ENCODE measurements around the gene LATS2. TPM values are rescaled to one million over a fixed set of nuclear protein-coding genes. Genes with fewer than 3 reads are reported as not detected.
A peak's percentile ranks its signal among the peaks of the same experiment; 100 is the strongest.

The LATS2 gene
- total and polyA plus RNA-seq, 9 donors, result 7.3 to 25.7 (median 17.7) TPM

GRCh38 chr13:21020176-21020575, 41.2 kb downstream of the LATS2 start:
- no peaks in the 10 kb centered on the region for H3K9me3 ChIP-seq (replicated peaks; ENCODE audit: control insufficient read depth, low read depth, low read length)
- no peak overlapping the region for H3K27ac ChIP-seq (ENCODE audit: low read length)
- no peak overlapping the region for H3K4me3 ChIP-seq (ENCODE audit: low read length)
- WGBS (ENCODE audit: insufficient coverage), result 63% methylated on average over 2 of the region's 5 CpGs
- no peaks in the 10 kb centered on the region for H3K27me3 ChIP-seq (ENCODE audit: control insufficient read depth, insufficient read depth, low read length)
- no peak for DNase-seq
- H3K36me3 ChIP-seq (ENCODE audit: control insufficient read depth, insufficient read depth, low read length), result no peaks in the 10 kb centered on the region
- H3K4me1 ChIP-seq (ENCODE audit: control insufficient read depth, insufficient read depth, low read length), result peaks cover under 1% of the 10 kb centered on the region

DNA sequence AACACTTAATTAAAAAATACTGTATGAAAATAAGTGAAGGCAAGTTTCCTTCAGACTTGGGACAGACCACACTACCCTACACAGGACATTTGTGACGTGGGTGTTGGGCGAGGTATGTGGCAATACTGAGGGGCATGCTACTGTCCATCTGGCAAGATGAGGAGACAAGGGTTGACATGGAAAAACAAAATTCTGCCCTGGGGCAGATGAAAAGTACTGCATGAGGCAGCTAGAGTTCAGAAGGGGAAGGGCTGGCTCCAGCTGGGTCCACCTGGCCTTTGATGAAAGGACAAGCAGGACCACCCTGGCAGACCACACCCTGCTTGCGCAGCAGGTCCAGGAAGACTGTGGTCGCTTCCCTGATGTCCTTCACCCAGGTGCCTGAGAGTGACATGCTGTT, 43.2 kb downstream of the LATS2 start:
- 94% methylated on average over 3 of the region's 4 CpGs for WGBS (ENCODE audit: insufficient coverage)
- DNase-seq, result no peak
- H3K4me3 ChIP-seq (ENCODE audit: low read length), result no peak overlapping the region
- H3K36me3 ChIP-seq (ENCODE audit: control insufficient read depth, insufficient read depth, low read length), result no peaks in the 10 kb centered on the region
- H3K27ac ChIP-seq (ENCODE audit: low read length), result no peak overlapping the region
- no peaks in the 10 kb centered on the region for H3K9me3 ChIP-seq (replicated peaks; ENCODE audit: control insufficient read depth, low read depth, low read length)
- H3K4me1 ChIP-seq (ENCODE audit: control insufficient read depth, insufficient read depth, low read length), result peaks cover 13% of the 10 kb centered on the region
- H3K27me3 ChIP-seq (ENCODE audit: control insufficient read depth, insufficient read depth, low read length), result no peaks in the 10 kb centered on the region

DNA sequence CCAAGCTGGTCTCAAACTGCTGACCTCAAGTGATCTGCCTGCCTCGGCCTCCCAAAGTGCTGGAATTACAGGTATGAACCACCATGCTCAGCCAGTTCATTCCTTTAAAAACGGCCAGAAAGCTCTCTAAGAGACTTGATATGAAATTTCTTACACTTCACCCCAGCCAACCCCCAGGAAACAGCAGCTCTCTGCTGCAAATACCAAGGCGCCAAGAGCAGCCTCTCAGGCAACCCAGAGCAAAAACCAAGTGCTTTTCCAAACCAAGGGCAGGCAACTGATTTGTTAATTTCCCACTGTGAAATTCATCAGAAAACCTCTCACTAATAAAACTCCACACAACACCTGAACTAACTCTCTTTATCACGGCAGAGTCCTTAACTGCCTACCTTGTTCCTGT, 44.9 kb downstream of the LATS2 start:
- peaks cover 20% of the 10 kb centered on the region for H3K4me1 ChIP-seq (ENCODE audit: control insufficient read depth, insufficient read depth, low read length)
- WGBS (ENCODE audit: insufficient coverage), result 79% methylated on average over 4 of the region's 4 CpGs
- no peaks in the 10 kb centered on the region for H3K9me3 ChIP-seq (replicated peaks; ENCODE audit: control insufficient read depth, low read depth, low read length)
- H3K36me3 ChIP-seq (ENCODE audit: control insufficient read depth, insufficient read depth, low read length), result no peaks in the 10 kb centered on the region
- no peak overlapping the region for H3K4me3 ChIP-seq (ENCODE audit: low read length)
- H3K27ac ChIP-seq (ENCODE audit: low read length), result no peak overlapping the region
- no peak for DNase-seq
- no peaks in the 10 kb centered on the region for H3K27me3 ChIP-seq (ENCODE audit: control insufficient read depth, insufficient read depth, low read length)

GRCh38 chr13:21015284-21015683, 46.1 kb downstream of the LATS2 start:
- peaks cover 24% of the 10 kb centered on the region for H3K4me1 ChIP-seq (ENCODE audit: control insufficient read depth, insufficient read depth, low read length)
- no peak overlapping the region for H3K4me3 ChIP-seq (ENCODE audit: low read length)
- H3K36me3 ChIP-seq (ENCODE audit: control insufficient read depth, insufficient read depth, low read length), result no peaks in the 10 kb centered on the region
- no CpG with 5 or more reads among the region's 1 CpG for WGBS (ENCODE audit: insufficient coverage)
- H3K9me3 ChIP-seq (replicated peaks; ENCODE audit: control insufficient read depth, low read depth, low read length), result no peaks in the 10 kb centered on the region
- H3K27ac ChIP-seq (ENCODE audit: low read length), result no peak overlapping the region
- no peak for DNase-seq
- H3K27me3 ChIP-seq (ENCODE audit: control insufficient read depth, insufficient read depth, low read length), result no peaks in the 10 kb centered on the region

DNA sequence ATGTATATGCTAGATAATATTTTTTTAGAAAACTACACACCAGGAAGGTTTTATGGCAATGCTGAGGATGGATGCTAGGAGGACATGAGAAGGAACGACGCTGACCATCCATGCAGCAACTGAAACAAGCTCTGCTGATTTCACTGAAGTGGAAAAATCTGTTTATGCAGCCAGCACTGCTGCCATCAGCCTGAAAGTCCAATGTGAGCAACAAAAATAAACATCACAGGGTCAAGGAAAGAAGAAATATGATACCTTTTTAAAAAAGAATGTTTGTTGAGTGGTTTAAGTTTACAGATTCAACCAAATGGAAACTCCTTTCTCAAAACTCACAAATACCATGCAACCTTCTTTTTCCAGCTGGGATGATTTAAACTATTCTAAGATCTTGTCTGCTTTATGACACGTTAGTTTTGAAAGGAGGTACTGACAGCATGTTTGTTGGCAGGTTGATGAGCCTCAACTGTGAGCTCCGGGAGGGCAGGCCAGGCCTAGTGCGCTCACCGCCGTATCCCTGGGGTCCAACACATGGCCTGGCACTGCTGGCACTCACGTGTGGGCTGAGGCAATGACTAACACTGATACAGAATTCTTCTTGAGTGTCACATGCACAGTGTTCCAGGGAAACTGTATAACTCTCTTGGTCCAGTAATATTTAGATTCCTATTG, 46.8 kb downstream of the LATS2 start:
- Histone ChIP-seq H3K36me3 (ENCODE audit: control insufficient read depth, insufficient read depth, low read length) (no peaks in the 10 kb centered on the region), H3K27me3 (ENCODE audit: control insufficient read depth, insufficient read depth, low read length) (no peaks in the 10 kb centered on the region), H3K27ac (ENCODE audit: low read length) (no peak overlapping the region), H3K4me1 (ENCODE audit: control insufficient read depth, insufficient read depth, low read length) (peaks cover 30% of the 10 kb centered on the region), H3K4me3 (ENCODE audit: low read length) (no peak overlapping the region), H3K9me3 (replicated peaks; ENCODE audit: control insufficient read depth, low read depth, low read length) (no peaks in the 10 kb centered on the region)
- WGBS (ENCODE audit: insufficient coverage), result 46% methylated on average over 7 of the region's 8 CpGs
- peak; percentile 51 for DNase-seq

DNA sequence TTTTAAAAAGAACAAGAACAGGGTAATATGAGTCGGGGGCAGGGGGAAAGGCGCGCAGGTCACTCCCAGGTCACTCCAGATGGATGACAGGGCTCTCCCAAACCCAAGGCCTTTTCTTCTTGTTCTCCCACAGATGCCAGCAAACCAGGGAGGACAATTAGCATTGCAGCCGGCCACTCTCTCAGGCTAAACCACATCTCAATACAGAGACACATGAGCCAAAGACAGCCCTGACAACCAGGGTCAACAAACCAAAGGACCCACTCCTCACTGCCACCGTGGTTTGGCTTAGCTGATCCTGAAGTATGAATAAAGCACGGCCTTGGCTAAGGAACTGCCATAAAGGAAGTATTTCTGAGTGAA, 47.3 kb downstream of the LATS2 start:
- Histone ChIP-seq H3K27ac (ENCODE audit: low read length) (no peak overlapping the region), H3K27me3 (ENCODE audit: control insufficient read depth, insufficient read depth, low read length) (no peaks in the 10 kb centered on the region), H3K9me3 (replicated peaks; ENCODE audit: control insufficient read depth, low read depth, low read length) (no peaks in the 10 kb centered on the region), H3K36me3 (ENCODE audit: control insufficient read depth, insufficient read depth, low read length) (no peaks in the 10 kb centered on the region), H3K4me3 (ENCODE audit: low read length) (no peak overlapping the region), H3K4me1 (ENCODE audit: control insufficient read depth, insufficient read depth, low read length) (peaks cover 33% of the 10 kb centered on the region)
- no peak for DNase-seq
- WGBS (ENCODE audit: insufficient coverage), result no CpG with 5 or more reads among the region's 6 CpGs

- no peak for DNase-seq
- 80% methylated on average over 2 of the region's 4 CpGs for whole genome bisulfite sequencing (ENCODE audit: insufficient coverage)
- Histone ChIP-seq H3K4me1 (ENCODE audit: control insufficient read depth, insufficient read depth, low read length) (peaks cover 36% of the 10 kb centered on the region), H3K36me3 (ENCODE audit: control insufficient read depth, insufficient read depth, low read length) (peaks cover 3% of the 10 kb centered on the region), H3K27me3 (ENCODE audit: control insufficient read depth, insufficient read depth, low read length) (no peaks in the 10 kb centered on the region), H3K9me3 (replicated peaks; ENCODE audit: control insufficient read depth, low read depth, low read length) (no peaks in the 10 kb centered on the region), H3K27ac (ENCODE audit: low read length) (no peak overlapping the region), H3K4me3 (ENCODE audit: low read length) (no peak overlapping the region)
Measured at GRCh38 chr13:21013682-21014038, 47.7 kb downstream of the LATS2 start.

DNA sequence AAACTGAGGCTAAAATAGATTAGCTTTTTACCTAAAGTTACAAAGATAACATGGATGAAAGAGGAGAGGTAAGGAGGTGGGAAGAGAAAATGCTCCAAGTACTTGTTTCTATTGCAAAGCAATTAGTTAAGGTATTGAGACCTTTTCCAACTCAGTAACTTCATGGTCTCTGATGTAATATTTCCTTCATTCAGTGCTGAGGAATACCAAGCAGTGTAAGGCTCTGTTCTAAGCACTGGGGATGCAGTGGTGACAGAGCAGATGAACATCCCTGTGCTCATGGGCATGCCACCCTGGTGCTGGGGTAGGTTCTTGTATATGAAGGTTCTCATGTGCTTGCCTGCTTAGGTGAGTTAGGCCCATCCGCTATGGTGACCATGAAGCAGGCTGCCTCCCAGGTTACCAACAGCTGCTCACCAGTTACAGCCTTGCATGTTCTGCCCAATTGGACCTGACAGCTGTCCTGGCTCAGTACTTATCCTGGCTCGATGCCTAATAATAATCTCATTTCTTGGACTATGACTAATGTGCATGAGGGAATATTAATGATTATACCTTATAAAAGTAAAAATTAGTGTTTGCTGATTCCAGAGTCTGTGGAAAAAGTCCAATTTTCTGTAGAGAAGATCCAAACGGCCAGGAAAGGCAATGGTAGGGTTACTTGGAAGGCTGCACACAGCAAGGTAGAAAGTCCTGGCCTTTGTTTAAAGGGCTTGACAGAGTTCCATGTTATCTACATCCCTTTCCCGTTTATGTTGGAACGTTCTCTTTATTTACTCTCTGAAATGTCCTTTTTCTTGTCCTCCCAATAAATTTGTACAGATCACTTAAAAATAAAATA, 48.3 kb downstream of the LATS2 start:
- H3K36me3 ChIP-seq (ENCODE audit: control insufficient read depth, insufficient read depth, low read length), result peaks cover 3% of the 10 kb centered on the region
- no peaks in the 10 kb centered on the region for H3K27me3 ChIP-seq (ENCODE audit: control insufficient read depth, insufficient read depth, low read length)
- DNase-seq, result no peak
- no peak overlapping the region for H3K27ac ChIP-seq (ENCODE audit: low read length)
- no peaks in the 10 kb centered on the region for H3K9me3 ChIP-seq (replicated peaks; ENCODE audit: control insufficient read depth, low read depth, low read length)
- H3K4me3 ChIP-seq (ENCODE audit: low read length), result no peak overlapping the region
- 27% methylated on average over 2 of the region's 5 CpGs for WGBS (ENCODE audit: insufficient coverage)
- H3K4me1 ChIP-seq (ENCODE audit: control insufficient read depth, insufficient read depth, low read length), result peaks cover 36% of the 10 kb centered on the region

DNA sequence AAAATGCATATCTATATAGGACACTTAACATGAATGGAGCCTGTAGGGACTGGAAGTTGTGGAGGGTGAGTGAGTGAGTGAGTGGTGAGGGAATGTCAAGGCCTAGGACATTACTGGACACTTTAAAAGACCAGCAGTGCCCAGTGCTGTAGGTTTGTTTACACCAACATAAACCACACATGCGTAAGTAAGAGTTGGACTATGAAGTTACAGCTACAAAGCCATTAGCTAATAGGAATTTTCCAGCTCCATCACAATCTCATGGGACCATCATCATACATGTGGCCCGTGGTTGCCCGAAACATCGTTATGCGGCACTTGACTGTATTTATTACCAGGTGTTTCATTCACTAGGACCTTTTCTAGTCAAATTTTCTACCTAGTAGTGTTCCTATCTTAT, 49.2 kb downstream of the LATS2 start:
- peaks cover 3% of the 10 kb centered on the region for H3K36me3 ChIP-seq (ENCODE audit: control insufficient read depth, insufficient read depth, low read length)
- no peak overlapping the region for H3K4me3 ChIP-seq (ENCODE audit: low read length)
- H3K27me3 ChIP-seq (ENCODE audit: control insufficient read depth, insufficient read depth, low read length), result no peaks in the 10 kb centered on the region
- WGBS (ENCODE audit: insufficient coverage), result 20% methylated on average over 2 of the region's 5 CpGs
- H3K27ac ChIP-seq (ENCODE audit: low read length), result no peak overlapping the region
- peaks cover 36% of the 10 kb centered on the region for H3K4me1 ChIP-seq (ENCODE audit: control insufficient read depth, insufficient read depth, low read length)
- no peak for DNase-seq
- H3K9me3 ChIP-seq (replicated peaks; ENCODE audit: control insufficient read depth, low read depth, low read length), result no peaks in the 10 kb centered on the region

- H3K9me3 ChIP-seq (replicated peaks; ENCODE audit: control insufficient read depth, low read depth, low read length), result no peaks in the 10 kb centered on the region
- peaks cover 41% of the 10 kb centered on the region for H3K4me1 ChIP-seq (ENCODE audit: control insufficient read depth, insufficient read depth, low read length)
- H3K27me3 ChIP-seq (ENCODE audit: control insufficient read depth, insufficient read depth, low read length), result no peaks in the 10 kb centered on the region
- no peak overlapping the region for H3K4me3 ChIP-seq (ENCODE audit: low read length)
- no peak overlapping the region for H3K27ac ChIP-seq (ENCODE audit: low read length)
- peaks cover 3% of the 10 kb centered on the region for H3K36me3 ChIP-seq (ENCODE audit: control insufficient read depth, insufficient read depth, low read length)
- peak; percentile 49 for DNase-seq
Measured at GRCh38 chr13:21011378-21011777, 50.0 kb downstream of the LATS2 start.

Measured in muscle of leg (tissue), 11 donors.